Central memory CD4-positive, alpha-beta T cell (primary cell): ENCODE results near the gene SNAPC4.

Source experiments
- DNase-seq: peaks from one replicate; pipeline ENCODE4 v3.0.0; 2022

The SNAPC4 gene

DNA sequence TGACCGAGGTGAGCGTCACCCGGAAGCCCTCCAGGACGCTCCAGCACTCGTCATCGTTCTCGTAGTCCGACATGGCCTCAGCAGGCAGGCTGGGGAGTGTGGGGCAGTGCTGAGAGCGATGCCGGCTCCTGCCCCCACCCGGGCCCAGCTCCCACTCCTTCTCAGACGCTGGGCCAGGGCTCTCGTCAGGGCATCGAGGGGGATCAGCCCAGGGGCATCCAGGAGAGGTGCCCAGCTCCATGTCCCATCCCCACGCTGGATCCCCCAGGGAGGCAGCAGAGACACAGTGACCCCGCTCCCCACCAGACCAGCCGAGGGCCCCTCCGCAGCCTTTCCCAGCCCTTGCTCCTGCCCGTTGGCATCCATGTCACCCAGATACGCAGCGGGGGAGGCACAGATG lies 28.0 kb downstream of the SNAPC4 start:
- DNase-seq, result no peak

DNA sequence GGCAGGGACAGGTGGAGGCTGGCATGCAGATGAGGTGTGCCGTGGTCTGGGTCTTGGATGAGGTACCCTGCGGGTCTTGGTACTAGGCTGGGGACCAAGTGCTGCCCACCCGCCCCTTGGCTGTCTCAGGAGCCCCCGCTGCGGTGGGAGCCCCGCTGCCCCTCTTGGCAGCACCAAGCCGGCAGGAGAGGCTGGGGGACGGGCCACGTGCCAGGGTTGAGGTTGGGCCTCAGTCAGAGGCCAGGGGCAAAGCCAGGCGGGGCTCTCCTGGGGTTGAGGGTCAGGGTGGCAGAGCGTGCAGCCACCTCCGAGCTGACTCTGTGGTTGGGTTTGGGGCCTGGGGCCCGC lies 28.5 kb downstream of the SNAPC4 start:
- DNase-seq, result no peak

DNA sequence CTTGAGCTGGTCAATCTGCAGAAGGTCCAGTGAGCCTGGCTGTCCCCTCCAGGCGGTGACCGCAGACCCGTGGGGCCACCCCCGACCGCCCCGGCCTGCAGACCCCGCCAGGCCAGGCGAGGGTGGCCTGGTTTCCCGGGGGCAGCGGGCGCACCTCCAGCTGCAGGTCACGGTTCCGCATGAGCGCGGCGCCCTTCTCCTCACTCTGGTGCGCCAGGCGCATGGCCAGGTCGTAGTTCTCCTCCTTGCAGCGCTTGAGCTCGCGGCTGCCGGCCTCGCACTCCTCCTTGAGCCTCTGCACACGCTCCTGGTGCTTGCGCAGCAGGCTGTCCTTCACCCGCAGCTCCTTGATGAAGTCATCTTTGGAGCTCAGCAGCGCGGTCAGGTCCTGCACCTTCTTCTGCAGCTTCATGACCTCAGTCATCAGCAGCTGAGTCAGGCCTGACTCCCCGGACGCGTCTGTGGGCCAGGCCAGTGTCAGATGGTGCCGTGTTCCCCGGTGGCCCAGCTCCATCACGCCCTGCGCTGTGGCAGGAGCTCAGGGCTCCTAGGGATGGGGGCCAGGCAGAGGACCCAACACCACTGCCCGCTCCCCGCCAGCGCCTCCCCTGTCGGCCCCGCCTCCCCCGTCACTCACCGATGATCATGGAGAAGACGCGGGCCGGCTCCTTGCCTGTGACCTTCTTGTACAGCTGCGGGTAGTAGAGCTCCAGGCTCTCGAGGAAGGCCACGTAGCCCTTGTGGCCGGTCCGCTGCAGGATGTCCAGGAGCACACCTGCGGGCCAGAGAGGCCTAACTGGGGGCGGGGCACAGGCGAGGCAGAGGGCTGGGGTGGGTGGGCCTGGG lies 29.1 kb downstream of the SNAPC4 start:
- no peak for DNase-seq

DNA sequence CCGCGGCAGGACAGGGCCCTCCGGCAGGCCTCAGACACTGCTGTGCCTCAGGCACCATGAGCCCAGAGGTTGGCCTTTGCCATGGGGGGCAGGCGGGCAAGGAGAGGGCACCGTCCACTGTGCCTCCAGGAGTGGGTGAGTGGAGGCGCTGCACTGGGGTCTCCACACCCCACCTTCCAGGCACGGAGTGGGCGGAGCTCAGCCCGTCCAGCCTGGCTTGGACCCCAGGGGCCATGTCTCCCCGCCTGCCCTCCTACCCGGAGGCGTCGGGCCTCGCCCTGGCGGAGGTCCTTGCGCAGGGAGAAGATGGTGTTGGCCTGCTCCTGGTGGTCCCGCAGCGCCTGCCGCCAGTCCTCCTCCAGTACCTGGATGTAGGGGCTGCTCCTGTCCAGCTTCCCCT lies 29.9 kb downstream of the SNAPC4 start:
- no peak for DNase-seq

DNA sequence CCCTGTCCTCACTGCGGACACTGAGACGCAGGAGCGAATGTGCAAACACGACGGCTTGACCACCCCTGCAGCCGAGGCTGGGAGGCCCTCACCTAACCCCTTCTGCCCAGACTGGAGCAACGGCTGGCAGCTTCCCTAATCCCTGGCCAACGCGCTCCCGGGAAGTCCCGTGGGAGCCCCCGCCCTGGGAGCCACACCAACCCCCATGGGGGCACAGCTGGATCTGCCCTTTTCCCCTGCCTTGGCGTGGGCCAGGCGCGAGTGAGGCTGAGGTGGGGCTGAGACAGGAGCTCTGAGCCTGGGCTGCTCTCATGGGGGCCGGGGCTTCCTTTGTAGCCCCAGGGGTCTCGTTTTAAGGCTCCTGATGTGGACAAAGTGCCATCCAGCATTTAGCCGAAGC lies 31.8 kb downstream of the SNAPC4 start:
- DNase-seq, result no peak

DNA sequence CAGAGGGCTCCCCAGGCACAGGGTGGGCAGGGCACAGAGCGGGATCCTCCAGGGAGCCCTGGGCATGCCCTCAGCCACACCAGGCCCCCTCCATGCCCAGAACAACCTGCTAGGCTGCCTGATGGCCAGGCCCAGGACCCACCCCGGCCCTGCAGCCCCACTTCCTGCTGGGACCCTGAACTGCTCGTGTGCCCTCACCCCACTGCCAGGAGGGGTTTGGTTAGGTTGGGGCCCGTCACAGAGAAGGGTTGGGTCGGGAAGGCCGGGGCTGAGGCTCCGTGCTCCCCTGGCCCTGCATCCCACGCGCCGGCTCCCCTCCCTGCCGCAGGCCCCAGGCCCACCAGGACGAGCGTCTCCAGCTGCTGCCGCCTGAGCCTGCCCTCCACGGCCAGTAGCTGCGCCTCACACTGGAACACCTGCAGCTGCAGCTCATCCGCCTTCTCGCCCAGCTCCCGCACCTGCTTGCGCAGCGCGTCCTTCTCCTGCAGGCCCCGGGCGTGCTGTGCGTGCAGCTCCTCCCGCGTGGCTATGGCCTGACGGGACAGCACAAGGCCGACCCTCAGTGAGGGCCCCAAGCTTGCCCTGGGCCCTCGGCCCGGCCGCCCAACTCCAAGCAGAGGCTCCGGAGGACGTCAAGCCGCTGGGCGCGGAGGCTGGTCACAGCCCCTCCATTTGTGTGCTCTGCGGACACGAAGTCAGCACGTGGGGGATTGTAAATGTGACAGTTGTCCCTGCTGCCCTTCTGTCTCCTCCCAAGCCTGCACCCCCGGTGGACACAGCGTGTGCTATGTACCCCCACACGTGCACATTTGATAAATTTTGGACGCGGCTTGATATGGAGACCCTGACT lies 32.4 kb downstream of the SNAPC4 start:
- no peak for DNase-seq

DNA sequence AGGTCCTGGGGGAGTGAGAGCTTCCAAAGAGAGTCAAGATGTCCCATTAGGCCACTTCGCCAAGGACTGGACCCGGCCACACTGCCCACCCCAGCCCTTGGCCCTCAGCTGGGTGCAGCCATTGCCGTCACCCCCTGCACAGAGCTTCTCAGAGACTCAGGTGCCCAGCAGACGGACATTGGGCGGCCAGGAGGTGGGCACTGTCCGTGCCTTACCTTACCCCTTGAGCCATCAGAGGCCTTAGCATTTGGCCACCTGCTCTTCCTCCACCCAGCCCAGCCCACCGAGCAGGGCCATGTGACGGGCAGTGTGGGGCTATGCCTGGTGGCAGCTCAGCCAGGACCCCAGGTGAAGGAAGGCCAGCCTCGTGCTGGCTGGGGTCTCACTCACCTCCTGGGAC lies 33.1 kb downstream of the SNAPC4 start:
- DNase-seq, result no peak

DNA sequence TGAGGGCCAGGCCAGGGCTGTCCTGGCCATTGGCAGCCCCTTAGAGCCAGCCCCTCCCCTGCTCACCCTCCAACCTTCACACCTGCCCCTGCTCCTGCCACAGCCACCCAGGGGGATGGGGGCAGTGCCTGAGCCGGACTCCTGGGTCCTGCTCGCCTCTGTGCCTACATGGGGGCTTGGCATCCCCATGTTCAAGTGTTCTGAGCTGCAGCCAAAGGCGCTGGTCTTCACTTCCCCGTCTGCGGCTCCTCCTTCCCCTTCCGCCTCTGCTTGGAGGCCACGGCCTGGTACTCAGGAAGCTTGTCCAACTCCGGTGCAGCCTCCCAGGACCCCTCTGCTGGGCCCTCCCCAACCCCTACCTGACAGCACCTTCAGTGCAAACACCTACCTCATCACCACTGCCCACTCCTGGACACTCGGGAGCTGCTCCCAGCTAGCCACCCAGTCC lies 34.2 kb downstream of the SNAPC4 start:
- DNase-seq, result no peak

DNA sequence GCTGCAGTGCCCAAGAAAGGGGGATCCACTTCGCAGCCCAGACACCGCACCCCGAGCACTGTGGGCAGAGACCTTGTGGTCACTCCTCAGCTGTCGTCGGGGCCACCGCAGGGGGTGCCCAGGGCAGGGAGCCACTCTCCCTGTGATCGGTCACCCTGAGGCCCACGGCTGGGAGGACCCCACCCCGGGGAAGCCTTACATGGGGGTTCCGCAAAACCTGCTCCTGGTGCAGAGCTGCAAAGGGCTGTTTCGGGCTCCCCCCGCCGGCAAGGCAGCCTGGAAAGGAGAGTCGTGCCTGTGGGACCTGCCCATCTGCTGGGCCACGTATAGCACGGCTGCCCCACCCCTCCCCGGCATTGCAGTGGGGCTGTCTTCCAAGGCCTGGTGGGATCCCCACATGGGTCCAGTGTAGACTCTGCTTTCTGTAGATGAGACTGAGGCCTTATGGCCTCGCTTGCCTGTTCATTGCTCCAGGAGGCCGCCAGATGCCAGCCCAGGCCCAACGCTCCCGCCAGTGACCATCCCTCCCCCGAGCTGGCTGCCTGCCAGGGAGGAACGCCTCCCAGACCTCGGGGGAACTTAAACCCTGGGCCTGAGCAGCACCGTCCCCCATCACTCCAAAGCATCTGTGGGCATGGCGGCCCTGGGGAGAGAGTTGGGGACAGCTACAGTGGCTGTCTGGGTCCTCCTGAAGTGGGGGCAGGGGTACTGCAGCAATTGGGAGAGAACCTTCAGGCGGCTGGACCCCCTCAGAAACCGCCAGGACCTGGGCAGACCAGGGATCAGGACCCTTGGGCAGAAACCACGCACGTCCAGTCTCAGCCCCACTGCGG lies 34.8 kb downstream of the SNAPC4 start:
- DNase-seq, result no peak

DNA sequence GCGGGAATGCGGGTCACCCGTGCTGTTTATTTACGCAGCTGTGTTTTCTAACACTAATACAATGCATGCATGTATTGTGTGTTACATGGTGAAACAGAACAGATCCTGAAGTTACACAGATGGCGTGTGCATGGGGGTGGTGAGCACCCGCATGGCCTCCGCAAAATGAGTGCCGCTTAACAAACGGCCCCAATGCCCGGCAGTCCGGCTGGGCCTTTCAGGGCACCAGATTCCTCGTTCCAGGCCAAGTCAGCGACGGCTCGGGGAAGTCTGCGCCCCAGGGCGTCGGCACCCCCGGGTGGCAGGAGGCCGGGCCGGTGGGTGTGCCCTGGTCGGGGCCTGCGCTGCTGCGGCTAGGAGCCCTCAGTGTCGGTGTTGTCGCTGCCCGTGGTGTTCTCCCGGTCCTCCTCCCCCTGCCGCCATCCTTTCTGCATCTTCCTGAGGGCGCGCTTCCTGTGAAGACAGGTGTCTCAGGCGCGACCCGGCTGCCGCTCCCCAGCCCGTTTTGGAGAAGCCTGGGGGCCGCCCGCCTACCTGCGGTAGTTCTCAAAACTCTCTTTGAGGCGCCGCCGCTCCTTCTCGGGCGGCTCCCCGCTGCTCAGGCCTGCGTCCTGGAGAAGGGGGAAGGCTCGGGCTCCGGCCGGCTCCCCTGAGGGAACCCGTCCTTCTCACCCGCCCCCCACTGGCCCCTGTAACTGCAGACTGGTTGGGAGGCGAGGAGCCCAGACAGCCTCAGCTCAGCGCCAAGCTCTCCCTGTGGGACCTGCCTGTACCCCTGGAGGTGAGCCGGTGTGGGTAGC lies 35.8 kb downstream of the SNAPC4 start:
- no peak for DNase-seq

DNA sequence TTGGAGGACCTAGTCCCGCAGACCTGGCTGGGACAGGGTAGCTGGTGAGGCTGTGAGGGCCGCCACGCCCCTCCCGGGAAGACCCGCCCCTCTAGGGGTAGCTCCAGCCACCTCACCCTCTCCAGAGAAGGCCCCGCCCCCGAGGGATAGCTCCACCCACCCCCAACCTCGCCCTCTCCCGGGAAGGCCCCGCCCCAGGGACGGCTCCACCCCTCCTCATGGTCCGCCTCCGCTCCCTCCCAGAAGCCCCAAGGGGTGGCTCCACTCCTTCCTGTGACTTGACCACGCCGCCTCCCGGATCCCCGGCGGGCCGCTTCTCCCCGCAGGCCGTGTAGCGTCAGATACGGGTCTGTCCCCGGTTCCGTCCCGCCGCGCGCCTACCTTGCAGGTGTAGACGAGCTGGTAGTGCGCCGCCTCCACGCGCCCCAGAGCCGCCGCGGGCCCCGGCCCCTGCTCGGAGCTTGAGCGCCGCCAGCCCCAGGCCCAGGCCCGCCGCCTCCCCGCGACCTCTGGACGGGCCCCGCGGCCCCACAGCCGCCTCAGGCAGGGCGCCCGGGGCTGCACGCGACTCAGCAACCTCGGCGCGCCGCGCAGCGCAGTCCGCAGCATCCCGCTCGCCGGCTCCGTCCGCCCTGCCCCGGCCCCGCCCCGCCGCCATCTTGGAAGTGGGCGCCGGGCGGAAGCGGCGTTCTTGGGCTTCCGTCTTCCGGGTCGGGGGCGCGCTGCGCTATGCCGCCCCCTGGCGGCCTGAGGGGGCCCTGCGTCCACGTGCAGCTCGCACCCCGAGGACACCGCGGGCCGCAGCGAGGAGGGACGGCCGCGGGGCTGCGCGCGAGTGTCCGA lies 36.6 kb downstream of the SNAPC4 start, which contains the start of gene DNLZ:
TSS of gene DNLZ (minus strand) at position 639 of the 843 bp plus-strand sequence. CDS start at position 609, 30 bp downstream.
- peak; percentile 81 for DNase-seq

DNA sequence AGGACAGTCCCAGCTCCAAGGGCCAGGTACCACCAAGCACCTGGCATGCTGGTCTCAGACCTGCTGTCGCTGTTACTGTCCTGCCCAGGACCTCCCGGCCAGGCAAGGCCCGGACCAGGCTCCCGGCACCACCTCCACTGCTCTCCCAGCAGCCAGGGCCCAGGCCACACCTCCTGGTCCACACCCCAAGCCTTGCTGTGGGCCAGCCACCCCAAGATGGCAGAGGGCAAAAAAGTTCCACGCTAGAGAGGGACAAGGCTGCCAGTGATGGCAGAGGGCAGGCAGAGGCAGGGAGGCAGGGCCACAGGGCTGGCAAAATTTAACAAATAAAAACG lies 37.6 kb downstream of the SNAPC4 start:
- no peak for DNase-seq

DNA sequence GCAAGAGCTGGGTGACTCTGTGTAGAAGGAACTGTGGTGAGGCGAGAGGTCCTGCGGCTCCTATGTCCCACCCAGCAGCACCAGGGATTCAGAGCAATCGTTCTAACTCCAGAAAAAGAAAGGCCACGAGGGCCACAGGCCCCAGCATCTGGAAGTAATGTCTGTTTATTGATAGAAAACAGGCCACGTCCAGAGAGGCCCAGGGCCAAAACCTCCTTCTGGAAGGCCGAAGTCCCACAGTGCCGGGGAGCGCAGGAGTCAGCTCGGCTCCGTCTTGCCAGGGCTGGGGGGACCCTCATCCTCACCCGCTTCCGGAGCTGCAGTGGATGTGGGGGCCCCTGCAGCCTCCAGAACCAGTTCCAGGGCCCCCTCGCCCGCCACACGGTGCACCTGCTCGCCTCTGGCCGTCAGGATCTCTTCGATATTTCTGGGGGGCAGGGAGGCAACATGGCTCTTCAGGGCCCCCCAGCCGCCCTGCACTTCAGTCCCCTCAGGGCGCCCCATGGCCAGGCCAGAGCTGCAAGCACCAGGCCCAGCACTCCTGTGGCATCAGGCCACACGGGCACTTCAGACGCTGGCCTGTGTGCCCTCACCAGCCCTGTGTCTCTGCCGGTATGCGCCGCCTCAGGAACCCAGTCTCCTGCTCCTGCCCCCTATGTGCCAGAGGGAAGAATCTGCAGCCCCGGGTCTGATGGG lies 38.1 kb downstream of the SNAPC4 start:
- no peak for DNase-seq

DNA sequence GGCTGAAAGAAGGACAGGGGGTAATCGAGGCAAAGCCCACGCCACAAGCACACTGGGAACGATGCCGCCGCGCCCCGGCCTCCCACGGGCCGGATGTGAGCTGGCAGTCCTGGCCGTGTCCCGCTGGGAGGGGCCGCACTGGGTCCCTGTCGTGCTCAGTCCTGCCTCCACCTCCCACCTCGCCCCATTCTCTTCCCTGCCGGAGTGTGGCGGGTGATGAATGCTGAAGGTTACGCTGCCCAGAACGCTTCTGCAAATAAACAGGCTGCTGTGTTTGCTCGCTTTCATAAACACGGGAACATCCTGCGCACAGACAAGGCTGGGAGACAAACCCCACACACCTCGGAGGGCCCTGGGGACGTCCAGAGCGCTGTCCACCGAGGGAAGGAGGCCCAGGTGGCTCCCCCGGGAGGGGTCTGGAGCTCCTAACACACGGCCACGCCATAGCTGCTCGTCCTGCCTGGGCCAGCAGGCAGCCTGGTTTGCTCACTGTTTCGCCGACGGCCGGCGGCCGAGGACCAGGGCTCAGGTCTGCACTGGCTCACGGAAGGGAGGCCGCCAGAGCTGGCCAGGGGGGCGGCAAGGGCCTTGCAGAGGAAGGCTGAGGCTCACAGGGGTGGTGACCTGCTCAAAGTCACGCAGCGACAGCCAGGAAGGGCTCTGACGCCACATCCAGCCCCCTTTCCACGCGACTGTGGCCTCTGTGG lies 38.8 kb downstream of the SNAPC4 start:
- DNase-seq, result no peak

DNA sequence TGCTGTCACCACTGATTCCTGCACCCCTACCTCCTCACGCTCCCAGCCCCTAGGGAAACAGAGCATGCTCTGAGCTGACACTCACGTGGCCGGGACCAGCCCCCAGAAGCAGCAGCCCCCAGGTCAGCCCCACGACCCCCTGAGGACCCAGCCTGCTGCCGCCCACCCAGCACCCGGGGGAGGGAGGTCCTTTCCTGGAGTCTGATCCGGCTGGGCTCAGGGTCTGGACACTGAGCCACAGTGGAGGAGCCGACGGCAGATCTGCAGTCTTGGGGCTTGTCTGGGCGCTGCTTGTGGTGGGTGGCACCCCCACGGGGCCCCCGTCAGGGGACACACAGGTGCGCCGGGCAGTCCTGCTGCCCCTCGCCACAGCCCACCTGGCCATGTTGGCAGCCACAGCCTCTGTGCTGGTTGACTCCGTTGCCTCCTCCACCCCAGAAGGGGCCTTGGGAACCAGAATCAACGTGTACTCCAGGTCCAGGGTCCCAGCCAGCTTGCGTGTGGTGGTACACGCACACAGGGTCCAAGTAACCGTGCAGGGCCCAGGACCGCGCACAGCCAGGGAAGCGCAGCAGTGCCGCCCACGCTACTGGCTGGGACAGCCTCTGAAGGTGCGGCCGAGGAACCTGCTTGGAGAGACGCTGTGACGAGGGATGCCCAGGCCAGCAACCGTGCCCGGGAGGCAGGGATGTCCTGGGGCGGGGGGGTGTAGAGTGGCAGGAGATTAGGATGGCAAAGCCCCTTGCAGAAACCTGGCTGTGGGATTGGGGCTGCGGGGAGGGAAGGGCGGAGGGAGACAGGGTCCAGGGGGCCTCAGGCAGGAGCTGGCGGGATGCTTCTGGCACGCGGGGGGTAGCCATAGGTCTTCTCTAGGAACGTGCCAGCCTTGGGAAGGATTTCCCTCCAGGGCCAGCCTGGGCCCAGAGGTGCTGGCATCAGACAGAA lies 39.9 kb downstream of the SNAPC4 start:
- no peak for DNase-seq

DNA sequence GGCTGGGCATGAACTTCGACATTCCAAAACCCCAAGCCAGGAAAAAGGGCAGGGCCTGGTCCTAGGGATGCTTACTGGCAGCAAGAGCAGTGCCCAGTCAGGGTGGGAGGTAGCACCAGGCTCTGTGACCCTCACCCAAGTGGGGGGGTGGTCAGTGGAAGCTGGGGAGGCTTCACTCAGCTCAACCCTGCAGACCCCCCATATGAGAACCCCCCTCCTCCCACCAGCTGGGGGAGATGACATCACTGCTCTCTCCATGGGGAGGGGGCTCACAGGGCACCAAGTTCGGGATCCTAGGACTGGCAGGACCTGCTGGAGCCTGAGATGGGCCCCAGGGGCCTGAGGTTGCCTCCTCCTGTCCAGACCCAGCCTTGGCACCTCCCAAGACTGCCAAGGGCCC lies 41.1 kb downstream of the SNAPC4 start:
- DNase-seq, result no peak

DNA sequence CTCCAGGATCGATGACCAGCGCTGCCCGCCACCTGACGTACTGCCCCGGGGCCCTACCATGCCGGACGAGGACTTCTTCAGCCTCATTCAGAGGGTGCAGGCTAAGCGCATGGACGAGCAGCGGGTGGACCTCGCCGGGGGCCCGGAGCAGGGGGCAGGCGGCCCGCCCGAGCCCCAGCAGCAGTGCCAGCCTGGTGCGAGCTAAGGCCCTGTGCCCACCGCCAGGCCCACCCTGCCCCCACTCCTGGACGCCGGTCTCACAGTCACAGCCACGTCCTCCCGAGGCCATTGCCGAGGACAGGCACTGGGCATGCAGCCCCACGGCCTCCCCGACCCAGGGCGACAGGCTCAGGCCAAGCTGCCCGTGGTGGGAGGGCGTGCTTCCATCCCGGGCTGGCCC lies 42.0 kb downstream of the SNAPC4 start:
- no peak for DNase-seq

DNA sequence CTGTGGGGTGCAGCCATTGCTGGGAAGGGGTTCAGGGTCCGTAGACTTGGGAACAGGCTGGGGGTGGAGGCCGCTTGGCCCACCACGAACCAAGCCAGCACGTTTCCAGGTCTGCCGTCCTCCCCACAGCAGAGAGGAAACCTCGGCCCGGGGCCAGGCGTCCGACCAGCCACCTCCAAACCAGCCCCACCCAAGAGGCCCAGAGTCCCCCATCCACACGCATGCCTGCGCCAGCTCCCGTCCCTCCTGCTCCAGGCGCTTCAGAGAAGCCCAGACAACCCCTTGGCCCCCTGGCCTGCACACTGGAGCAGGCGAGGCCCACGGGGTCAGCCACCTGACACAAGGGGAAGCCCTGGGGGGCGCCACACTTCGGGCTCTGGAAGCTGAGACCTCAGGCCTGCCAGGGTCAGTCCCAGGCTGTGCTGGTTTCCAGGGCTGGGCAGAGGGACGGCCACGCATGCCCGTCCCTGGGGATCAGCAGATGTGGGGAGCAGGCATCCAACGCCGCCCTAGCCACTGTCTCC lies 42.7 kb downstream of the SNAPC4 start:
- DNase-seq, result no peak
